ENCODE data around the gene SLC22A31. TPM values are rescaled to one million over a fixed set of nuclear protein-coding genes. Genes with fewer than 3 reads are reported as not detected.

The SLC22A31 gene
- total and polyA plus RNA-seq, 9 of the 15 experiments (the other 6 are each of a cell fraction or from before 2014, with no cell fraction given): 0.29 to 2.2 (median 0.47) TPM; not detected in 3

- TF ChIP-seq ZNF507 (tag; conservative IDR thresholded peaks at IDR 0.05) (no peak), BRD9 (IDR thresholded peaks at IDR 0.05; ENCODE audit: low read depth, partially characterized antibody) (peak; percentile 61), RUNX1 (IDR thresholded peaks at IDR 0.05; ENCODE audit: low read depth) (0 out of 2 replicates have a peak, but pooled peaks have one; percentile 3), MYC (IDR thresholded peaks at IDR 0.05; ENCODE audit: low read depth, low read length) (peak; percentile 66; the same call in 1 of the 2 replicates), MYC (CRISPR knock-in tag; IDR thresholded peaks at IDR 0.05; ENCODE audit: borderline replicate concordance, low read depth) (peak; percentile 49; the same call in 1 of the 2 replicates), FOXP1 (CRISPR knock-in tag; IDR thresholded peaks at IDR 0.05) (peak; percentile 17; the same call in 1 of the 2 replicates), RBFOX2 (IDR thresholded peaks at IDR 0.05; ENCODE audit: low read depth, low read length) (peak; percentile 94), SMARCA5 (IDR thresholded peaks at IDR 0.05) (peak; percentile 80), ZNF76 (CRISPR knock-in tag; IDR thresholded peaks at IDR 0.05; ENCODE audit: borderline replicate concordance) (no peak), PRMT5 (CRISPR knock-in tag; IDR thresholded peaks at IDR 0.05) (no peak), NBN (IDR thresholded peaks at IDR 0.05; ENCODE audit: low read depth) (peak; percentile 60), KLF6 (CRISPR knock-in tag; IDR thresholded peaks at IDR 0.05; ENCODE audit: borderline replicate concordance) (0 out of 2 replicates have a peak, but pooled peaks have one; percentile 24), LEF1 (IDR thresholded peaks at IDR 0.05) (peak; percentile 41; the same call in 1 of the 2 replicates), EP400 (IDR thresholded peaks at IDR 0.05) (peak; percentile 88), SNIP1 (IDR thresholded peaks at IDR 0.05; ENCODE audit: low read depth) (no peak), NR4A1 (CRISPR knock-in tag; IDR thresholded peaks at IDR 0.05) (peak; percentile 78; the same call in 1 of the 2 replicates), NR4A1 (tag; IDR thresholded peaks at IDR 0.05) (no peak), ELF2 (CRISPR knock-in tag; IDR thresholded peaks at IDR 0.05) (peak; percentile 71; the same call in 1 of the 2 replicates), DEAF1 (CRISPR knock-in tag; IDR thresholded peaks at IDR 0.05) (no peak), ZFX (CRISPR knock-in tag; IDR thresholded peaks at IDR 0.05) (peak; percentile 26), NFIX (CRISPR knock-in tag; IDR thresholded peaks at IDR 0.05; ENCODE audit: low read depth) (no peak), KAT7 (CRISPR knock-in tag; IDR thresholded peaks at IDR 0.05; ENCODE audit: borderline replicate concordance) (peak; percentile 74; the same call in 1 of the 2 replicates), ZBTB1 (CRISPR knock-in tag; IDR thresholded peaks at IDR 0.05; ENCODE audit: borderline replicate concordance, low read depth) (no peak), ZNF134 (CRISPR knock-in tag; conservative IDR thresholded peaks at IDR 0.05) (no peak), ATF7 (IDR thresholded peaks at IDR 0.05) (peak; percentile 80), ZNF766 (CRISPR knock-in tag; conservative IDR thresholded peaks at IDR 0.05) (peak; percentile 39; the same call in 1 of the 2 replicates)
- TF ChIP-seq, protein P1, sequence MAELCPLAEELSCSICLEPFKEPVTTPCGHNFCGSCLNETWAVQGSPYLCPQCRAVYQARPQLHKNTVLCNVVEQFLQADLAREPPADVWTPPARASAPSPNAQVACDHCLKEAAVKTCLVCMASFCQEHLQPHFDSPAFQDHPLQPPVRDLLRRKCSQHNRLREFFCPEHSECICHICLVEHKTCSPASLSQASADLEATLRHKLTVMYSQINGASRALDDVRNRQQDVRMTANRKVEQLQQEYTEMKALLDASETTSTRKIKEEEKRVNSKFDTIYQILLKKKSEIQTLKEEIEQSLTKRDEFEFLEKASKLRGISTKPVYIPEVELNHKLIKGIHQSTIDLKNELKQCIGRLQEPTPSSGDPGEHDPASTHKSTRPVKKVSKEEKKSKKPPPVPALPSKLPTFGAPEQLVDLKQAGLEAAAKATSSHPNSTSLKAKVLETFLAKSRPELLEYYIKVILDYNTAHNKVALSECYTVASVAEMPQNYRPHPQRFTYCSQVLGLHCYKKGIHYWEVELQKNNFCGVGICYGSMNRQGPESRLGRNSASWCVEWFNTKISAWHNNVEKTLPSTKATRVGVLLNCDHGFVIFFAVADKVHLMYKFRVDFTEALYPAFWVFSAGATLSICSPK (IDR thresholded peaks at IDR 0.05; ENCODE audit: borderline replicate concordance): peak; percentile 87; the same call in 1 of the 2 replicates
Observed at GRCh38 chr16:89241187-89242007, 41.1 kb upstream of the SLC22A31 start (continued).
